COR-L47 (cell line): Measurements from ENCODE around the gene MRTO4.
"Not testable (repeated sequence)": the region's sequence is repeated elsewhere in the genome, so short reads cannot be mapped to it uniquely, and the experiment has no call there.

Experiments used
- DNase-seq: peaks from one replicate; lab custom pipeline; 2025; lab: John Stamatoyannopoulos, UW

Gene MRTO4

GRCh38 chr1:19270343-19270730, 18.7 kb downstream of the MRTO4 start:
- not testable (repeated sequence) for DNase-seq

GRCh38 chr1:19272064-19272463, 20.5 kb downstream of the MRTO4 start:
- no peak for DNase-seq

GRCh38 chr1:19273106-19273843, 21.7 kb downstream of the MRTO4 start:
- no peak for DNase-seq

GRCh38 chr1:19273844-19274531, 22.4 kb downstream of the MRTO4 start:
- DNase-seq, result not testable (repeated sequence)

GRCh38 chr1:19274636-19275035, 23.0 kb downstream of the MRTO4 start:
- DNase-seq, result no peak

- DNase-seq, result no peak
These were observed 32.3 kb downstream of the MRTO4 start for GRCh38 chr1:19283891-19284290.

- no peak for DNase-seq
These were observed 33.3 kb downstream of the MRTO4 start for GRCh38 chr1:19284881-19285280.

- DNase-seq, result not testable (repeated sequence)
These were observed 33.8 kb downstream of the MRTO4 start for GRCh38 chr1:19285366-19285765.

- DNase-seq, result not testable (repeated sequence)
These were observed 34.2 kb downstream of the MRTO4 start for GRCh38 chr1:19285807-19286206.

GRCh38 chr1:19287436-19288185, 36.0 kb downstream of the MRTO4 start:
- no peak for DNase-seq

GRCh38 chr1:19288324-19289241, 37.0 kb downstream of the MRTO4 start, which contains the start of gene AKR7A3:
TSS of gene AKR7A3 (minus strand) at chr1:19288770. CDS start at chr1:19288709, 61 bp downstream.
- not testable (repeated sequence) for DNase-seq

GRCh38 chr1:19289244-19289643, 37.6 kb downstream of the MRTO4 start:
- no peak for DNase-seq

GRCh38 chr1:19294638-19295037, 43.0 kb downstream of the MRTO4 start:
- DNase-seq, result no peak

GRCh38 chr1:19300211-19300610, 48.6 kb downstream of the MRTO4 start:
- no peak for DNase-seq

GRCh38 chr1:19304081-19304480, 52.5 kb downstream of the MRTO4 start:
- not testable (repeated sequence) for DNase-seq

- DNase-seq, result no peak
These were observed 54.3 kb downstream of the MRTO4 start for GRCh38 chr1:19305880-19306279.

GRCh38 chr1:19306941-19307340, 55.3 kb downstream of the MRTO4 start:
- no peak for DNase-seq

GRCh38 chr1:19307794-19308508, 56.3 kb downstream of the MRTO4 start:
- DNase-seq, result no peak

- no peak for DNase-seq
These were observed 56.9 kb downstream of the MRTO4 start for GRCh38 chr1:19308509-19308907.

GRCh38 chr1:19309123-19309813, 57.7 kb downstream of the MRTO4 start:
- no peak for DNase-seq
